ENCODE results near the gene MIA. TPM values are rescaled to one million over a fixed set of nuclear protein-coding genes. Genes with fewer than 3 reads are reported as not detected.

Gene MIA
- total and polyA plus RNA-seq, 9 of the 15 experiments (the other 6 are each of a cell fraction or from before 2014, with no cell fraction given) = 0.21 TPM; not detected in 8

- TF ChIP-seq AFF1 (IDR thresholded peaks at IDR 0.05; ENCODE audit: low read depth in 1 of 2, partially characterized antibody in 2 of 2) = peak; percentile 71 to 85
- TF ChIP-seq FOXP1 (CRISPR knock-in tag; IDR thresholded peaks at IDR 0.05) = peak; percentile 77
- TF ChIP-seq BRD4 (IDR thresholded peaks at IDR 0.05) = 0 out of 2 replicates have a peak, but pooled peaks have one; percentile 48
- peak in 1 of 3 experiments; percentile 6; a peak in 1 of 6 replicates for TF ChIP-seq CTCF (IDR thresholded peaks at IDR 0.05 in 2 of 3, conservative IDR thresholded peaks at IDR 0.05 in 1 of 3; ENCODE audit: insufficient read depth in 2 of 3, low read depth in 1 of 3, low read length in 3 of 3)
- peak; percentile 92 for TF ChIP-seq HDAC3 (IDR thresholded peaks at IDR 0.05; ENCODE audit: borderline replicate concordance, partially characterized antibody)
- TF ChIP-seq GATAD2A (IDR thresholded peaks at IDR 0.05) = peak; percentile 91
- peak; percentile 91 for TF ChIP-seq PRDM10 (IDR thresholded peaks at IDR 0.05; ENCODE audit: partially characterized antibody)
- TF ChIP-seq DACH1 (IDR thresholded peaks at IDR 0.05; ENCODE audit: partially characterized antibody) = peak; percentile 8
- 0 out of 2 replicates have a peak, but pooled peaks have one; percentile 70 for TF ChIP-seq ZBED1 (IDR thresholded peaks at IDR 0.05)
- TF ChIP-seq SMAD4 (CRISPR knock-in tag; conservative IDR thresholded peaks at IDR 0.05) = peak; percentile 95
- TF ChIP-seq MAX (CRISPR knock-in tag; IDR thresholded peaks at IDR 0.05) = peak; percentile 87
- peak; percentile 99 for TF ChIP-seq RNF2 (IDR thresholded peaks at IDR 0.05)
- 0 out of 2 replicates have a peak, but pooled peaks have one; percentile 44 for TF ChIP-seq GABPB2 (CRISPR knock-in tag; conservative IDR thresholded peaks at IDR 0.05)
- peak; percentile 65; the same call in 1 of the 2 replicates for TF ChIP-seq KLF6 (CRISPR knock-in tag; IDR thresholded peaks at IDR 0.05; ENCODE audit: borderline replicate concordance)
- TF ChIP-seq KDM5B (IDR thresholded peaks at IDR 0.05; ENCODE audit: insufficient replicate concordance, low read depth, low read length) = peak; percentile 15
- 0 out of 2 replicates have a peak, but pooled peaks have one; percentile 13 for TF ChIP-seq ZNF445 (CRISPR knock-in tag; IDR thresholded peaks at IDR 0.05; ENCODE audit: low read depth)
- peak; percentile 80; the same call in 1 of the 2 replicates for TF ChIP-seq HDAC8 (tag; IDR thresholded peaks at IDR 0.05)
Observed at GRCh38 chr19:40822704-40823553, 47.6 kb downstream of the MIA start (continued).

All from K562 (cell line).